GM18502 (cell line): ENCODE data around the gene GARS1.

Experiments
- ATAC-seq: cut with Tn5 transposase; IDR thresholded peaks from one replicate; pipeline ENCODE4 v1.9.1; 2021; ENCODE audit warnings: mild to moderate bottlenecking; ENCODE audit not compliant: unreplicated experiment, poor library complexity

GARS1 gene

DNA sequence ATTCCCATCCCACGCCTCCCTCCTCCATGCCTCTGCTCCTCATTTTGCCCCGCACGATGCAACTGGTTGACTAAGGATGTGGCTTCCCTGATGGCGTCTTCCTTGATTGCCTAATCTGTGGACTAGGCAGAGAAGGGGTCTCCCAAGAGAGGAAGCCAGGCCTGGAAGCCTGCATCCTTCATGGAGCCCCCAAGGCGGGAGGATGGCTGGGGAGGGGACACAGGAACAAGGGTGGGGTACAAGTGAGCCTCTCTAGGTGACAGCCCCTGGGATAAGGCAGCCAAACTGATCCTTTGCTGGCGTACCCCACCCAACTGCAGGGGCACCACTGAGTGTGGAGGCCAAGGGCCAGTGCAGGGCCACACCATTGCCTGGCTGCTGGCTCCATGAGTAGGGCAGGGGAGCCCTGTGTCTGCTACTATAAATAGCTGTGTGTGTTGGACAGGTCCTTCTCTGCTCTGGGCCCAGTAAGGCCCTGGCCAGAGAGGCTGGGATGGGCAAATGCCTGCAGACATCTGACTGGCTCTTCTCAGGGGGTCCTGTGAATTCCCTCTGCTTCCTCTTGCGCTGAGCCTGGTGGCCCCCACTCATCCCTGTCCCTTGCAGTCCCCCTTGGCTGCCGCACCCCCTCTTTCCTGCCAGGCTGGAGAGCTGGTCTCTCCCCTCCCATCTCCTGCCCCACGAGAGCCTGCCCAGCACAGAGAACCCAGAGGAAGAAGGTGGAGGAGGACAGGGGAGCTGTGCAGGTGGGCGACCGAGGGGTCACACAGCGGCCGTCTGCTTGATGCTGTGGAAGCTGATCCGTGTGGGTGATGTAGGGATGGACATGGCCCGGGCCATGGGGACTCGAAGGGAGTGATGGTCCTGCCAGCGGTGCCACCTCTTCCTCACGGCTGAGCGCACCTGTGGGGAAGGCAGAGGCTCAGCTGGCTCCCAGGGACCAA, 58.3 kb downstream of the GARS1 start:
- no peak for ATAC-seq

DNA sequence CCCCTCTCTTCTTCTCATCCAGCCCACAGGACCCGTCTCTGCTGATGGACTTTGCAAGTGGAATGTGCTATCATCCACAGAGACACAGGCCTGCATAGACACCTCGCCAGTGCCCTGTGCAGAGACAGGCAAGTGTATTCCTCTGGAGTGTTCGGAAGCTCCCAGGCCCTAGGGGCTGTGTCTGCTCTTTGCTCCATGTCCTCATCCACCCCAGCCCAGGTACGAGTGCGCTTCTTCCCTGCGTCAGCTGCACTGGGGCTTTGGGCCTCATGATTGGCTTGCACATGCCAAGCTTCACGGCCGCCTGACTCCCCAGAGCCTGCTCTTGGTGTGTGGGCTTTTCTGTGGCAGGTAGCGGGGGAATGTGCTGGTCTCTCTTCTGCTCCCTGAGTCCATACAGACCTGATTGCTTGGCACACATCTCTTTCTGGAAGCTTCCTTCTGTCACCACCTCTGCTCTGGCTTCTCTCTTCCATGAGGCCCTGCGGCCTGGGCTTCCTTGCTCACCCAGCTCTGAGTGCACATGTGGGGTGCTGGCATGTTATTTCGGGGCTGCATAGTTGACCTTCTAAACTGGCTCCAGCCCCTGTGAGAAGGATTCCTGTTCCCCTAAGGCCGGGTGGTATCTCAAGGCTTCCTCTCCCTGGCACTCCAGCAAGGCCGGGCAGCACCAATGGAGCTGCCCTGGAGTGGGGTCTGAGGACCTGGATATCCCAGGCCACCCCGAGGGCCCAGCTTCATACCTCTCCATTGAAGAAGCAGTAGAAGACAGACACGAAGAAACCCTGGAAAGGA, 59.8 kb downstream of the GARS1 start:
- ATAC-seq: no peak

DNA sequence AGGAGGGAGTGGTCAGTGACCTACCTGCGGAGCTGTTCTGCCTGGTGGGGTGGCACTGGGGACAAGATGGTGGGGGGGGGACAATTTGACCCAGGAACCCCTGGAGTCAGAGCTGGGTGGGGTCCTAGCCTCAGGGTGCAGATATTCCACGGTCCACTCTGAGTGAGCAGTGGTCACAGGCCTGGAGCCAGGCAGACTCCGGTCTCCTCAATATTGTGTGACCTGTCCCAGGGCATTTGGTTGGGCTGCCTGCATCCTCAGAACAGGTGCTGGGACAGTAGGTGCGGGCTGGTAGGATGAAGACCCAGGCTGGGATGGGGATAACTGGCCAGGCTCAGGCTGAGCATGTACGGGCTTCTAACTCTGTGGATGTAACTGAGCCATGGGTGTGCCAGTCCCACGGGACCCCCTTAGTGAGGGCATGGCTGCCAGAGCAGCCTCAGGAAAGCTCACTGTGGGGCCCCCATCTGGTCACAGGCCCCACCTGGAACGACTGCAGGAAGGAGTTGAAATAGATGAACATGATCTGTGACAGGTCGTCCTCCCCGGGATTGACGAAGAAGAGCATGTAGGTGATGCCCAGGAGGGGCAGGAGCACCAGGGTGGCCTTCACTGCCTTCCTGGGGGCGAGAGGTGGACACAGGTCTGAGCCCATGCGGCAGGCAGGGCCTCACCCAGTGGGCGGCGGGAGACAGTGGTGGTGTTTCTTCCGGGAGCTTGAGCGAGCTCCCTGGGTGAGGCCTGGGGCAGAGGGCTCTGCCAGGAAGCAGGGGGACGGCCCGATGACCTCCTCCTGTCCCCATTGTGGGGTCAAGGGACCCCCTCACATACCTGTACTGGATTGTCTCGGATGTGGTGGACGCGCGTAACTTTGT, 60.7 kb downstream of the GARS1 start:
- ATAC-seq: no peak

DNA sequence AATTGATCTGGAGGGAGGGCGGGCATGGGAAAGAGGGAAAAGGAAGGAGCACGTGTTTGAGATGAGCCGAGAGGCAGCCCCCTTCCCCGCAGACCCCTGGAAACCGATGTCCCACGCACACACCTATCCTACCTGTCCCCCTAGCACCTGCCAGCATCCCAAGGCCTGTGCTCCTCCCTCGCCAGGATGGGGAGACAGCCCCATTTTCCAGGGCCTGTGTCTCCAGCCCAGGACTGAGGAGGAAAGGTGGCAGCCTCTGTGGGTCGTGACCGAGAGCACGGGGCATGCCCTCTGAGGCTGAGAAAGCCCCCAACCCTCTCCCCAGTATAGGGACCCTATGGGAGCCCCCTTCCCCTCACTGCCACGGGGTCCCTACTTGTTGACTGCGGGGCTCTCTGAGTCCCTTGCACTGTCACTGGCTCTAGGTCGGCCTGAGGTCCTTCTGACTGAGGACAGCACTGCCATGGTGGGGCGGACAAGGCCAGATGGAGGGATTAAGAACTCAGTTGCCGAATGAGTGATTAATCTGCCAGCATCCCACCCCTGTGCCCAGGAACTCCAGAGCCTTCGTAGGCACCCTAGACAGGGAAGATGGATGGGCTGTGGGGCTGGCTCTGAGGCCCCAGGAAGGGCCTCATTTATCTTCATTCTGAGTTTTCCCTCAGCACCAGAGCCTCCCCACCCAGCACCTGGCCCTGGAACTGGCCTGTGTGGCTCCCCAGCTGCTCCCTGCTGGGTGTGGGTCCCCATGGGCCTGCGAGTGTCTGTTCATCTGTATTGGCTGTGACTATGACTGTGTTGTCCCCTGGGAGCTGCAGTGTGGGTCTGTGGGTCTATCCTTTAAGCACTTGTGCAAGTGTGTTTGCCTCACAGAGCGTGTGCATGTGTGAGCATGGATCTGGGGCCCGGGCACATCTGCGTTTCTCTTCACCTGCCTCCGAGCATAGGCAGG, 61.6 kb downstream of the GARS1 start:
- ATAC-seq: no peak

DNA sequence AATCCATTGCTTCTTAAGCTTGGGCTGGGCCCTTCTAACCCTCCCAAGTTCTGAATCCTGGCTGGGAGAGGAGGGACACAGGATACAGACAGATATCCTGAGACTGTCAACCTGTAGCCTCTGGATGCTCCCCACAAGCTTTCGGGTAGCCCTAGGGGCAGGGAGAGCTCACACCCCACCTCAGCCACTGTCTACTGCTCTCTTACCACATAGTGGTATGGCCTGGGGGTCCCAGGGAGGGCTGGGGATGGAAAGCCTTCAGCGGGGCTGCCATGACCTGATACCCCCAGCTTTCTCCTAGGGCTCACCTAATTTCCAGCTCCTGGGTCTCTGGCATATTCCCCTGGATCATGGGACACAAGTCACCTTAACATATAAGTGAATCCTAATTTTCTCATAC, 62.5 kb downstream of the GARS1 start:
- ATAC-seq: no peak

DNA sequence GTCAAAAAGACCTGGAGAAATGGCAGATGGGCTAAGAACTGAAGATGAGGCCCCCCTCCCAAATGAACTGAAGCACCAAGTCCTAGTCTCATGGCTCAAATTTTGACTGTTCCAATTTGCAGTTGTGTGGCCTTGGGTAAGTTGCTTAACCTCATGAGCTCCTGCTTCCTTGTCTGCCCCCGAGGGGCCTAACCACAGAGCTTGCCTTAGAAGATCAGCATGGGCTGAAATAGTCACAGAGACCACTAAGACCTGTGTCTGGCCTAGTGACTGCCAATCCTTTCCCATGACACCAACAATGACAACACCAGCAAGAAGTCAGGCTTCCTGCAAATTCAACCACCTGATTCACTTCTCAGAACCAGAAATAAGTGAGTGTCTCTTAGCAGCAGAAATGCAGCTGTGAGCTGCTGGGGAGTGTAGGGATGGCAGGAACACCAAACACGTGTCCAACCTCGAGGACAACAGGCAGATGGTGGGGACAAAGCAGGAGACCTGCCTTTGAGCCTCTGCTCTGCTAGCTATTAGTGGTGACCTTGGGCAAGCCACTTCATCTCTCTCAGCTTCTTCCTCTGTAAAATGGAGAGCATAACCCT, 63.9 kb downstream of the GARS1 start:
- no peak for ATAC-seq

DNA sequence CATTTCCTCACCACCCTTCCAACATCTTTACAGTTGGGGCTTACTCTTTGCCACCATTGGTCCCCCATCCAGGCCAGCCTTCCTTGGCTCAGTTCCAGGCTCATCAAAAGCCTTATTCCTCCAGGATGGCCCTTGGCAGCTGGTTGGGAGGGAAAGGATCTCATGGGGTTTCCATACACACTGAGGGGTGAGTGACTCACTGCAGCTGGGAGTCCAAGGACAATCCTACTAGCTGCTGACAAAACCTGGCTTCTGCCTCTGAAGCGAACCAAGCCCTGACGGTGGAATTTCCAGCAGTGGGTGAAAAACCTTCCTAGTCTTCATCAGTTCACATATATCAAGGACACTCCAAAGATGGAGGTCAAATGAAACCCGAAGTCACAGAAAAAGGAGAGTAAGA, 64.6 kb downstream of the GARS1 start:
- no peak for ATAC-seq

DNA sequence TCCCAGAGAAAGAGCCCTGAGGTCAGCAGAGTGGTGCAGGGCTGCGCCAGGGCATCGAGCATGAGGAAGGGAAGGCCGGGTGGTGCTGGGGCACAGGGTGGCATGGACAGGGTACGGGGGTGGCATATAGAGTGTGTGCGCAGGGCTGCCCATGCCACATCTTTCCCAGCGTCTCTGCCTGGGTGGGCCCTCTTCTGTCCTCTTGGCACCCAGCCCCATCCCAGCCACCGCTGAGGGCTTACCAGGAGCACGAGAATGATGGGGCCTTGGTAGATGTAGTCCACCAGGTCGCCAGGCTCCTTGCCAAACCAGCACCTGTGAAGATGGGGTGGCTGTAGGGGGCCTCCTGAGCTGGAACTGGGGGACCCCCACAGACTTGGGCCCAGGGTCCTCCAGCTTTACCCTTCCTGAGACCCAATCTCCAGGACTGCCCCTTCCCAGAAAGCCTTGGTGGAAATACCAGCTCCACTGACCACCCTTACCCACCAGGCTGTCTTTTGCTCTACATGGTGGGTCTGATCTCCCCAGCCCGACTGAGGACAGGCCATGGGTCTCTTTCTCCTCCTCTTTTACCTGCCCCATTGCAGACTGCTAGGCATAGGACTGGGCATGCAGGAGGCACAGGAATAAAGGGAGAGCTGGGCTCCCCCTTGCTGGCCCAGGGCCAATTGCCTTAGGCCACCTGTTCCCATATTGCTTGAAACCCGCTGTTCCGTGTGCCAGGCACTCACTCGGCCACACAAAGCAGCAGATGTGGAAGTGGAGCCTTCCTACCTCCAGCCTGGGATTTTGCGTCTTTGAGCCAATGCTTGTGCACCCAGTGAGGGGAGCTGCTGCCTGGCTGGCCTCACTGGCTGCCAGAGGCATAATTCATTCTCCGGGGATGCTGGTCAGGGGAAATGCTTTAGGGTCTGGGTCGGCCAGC, 65.9 kb downstream of the GARS1 start:
- no peak for ATAC-seq

DNA sequence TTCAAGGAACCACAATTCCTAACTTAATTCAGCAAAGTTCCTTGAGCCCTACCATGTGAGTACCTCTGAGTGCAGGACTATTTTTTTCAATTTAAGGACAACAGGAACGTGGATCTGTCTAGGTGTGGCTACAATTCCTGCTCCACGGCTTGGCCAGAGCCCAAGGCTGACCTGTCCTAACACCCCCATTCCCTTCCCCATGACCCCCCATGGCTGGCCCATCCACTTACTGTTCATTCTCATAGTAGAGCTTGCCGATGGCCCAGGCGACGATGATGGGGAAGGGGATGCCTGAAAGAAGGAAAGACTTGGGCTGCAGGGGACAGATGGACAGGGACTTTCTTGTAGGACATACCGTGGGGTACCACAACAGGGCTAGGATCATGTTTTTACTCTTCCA, 67.2 kb downstream of the GARS1 start:
- ATAC-seq: no peak

DNA sequence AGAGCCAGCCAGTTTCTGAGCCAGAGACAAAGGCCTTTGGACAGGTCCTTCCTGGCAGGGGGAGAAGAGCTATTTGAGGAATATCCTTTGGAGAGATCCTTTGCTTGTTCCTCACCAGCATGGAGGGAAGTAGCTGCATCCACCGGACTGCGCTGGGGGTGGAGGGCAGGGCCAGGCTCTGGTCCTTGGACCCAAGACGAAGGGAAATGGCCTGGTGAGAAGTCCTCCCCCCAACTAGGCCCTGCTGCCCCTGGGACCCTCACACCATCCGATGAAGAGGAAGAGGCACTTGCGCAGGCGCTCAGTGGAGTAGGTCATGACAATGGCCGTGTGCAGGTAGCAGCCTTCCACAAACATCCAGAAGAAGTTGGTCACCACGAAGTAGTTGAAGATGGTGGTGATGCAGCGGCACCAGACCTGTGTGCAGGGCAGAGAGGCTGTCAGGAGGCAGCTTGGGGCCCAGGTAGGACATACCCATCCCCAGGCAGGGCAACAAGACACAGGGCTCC, 67.8 kb downstream of the GARS1 start:
- no peak for ATAC-seq

DNA sequence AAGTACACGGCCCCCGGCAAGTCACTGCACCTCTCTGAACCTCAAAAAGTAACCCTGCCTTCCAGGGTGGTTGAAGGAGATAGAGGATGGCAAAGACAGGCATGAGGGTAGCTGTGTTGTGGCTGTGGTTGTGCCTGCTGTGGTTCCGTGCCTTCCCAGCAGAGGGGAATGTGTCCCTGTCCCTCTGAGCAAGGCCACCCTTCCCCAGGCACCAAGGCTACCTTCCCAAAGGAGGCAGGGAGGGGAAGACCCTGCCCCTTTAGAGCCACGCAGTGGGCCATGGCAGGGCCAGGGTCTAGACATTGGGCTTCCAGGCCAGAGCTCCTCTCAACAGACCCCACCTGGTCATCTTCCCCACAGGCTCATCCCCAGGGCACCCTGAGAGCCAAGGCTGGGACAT, 68.7 kb downstream of the GARS1 start:
- no peak for ATAC-seq

DNA sequence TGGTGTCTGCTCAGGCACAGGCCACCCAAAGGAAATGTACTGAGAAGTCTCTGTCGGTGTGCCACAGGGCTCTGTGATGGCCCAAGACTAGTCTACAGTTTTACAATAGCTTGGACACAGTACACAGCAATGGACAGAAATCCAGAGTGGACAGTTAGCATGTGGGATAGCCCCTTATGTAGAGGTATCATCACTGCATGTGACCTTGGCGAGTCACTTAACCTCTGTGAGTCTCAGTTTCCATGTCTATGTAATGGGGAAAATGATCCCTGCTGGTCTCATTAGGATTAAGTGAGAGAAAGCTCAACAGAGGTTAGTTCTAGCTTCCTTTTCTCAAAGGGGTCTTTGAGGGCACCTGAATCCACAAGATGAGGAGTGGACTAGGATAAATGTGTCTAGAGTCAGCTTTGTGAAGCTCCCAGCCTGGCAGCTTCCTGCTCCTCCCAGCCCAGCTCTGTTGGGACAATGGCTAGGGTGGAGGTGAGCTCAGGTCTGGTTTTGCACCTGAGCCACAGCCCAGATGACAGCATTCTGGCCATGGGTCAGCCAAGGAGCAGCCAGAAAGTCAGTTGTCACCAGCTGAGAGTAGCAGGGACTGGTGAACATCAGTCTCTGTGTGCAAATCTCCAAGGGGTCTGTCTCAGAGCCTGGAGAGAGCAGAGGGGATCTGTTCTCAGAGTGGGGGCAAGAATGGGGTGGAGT, 69.7 kb downstream of the GARS1 start:
- ATAC-seq: no peak

DNA sequence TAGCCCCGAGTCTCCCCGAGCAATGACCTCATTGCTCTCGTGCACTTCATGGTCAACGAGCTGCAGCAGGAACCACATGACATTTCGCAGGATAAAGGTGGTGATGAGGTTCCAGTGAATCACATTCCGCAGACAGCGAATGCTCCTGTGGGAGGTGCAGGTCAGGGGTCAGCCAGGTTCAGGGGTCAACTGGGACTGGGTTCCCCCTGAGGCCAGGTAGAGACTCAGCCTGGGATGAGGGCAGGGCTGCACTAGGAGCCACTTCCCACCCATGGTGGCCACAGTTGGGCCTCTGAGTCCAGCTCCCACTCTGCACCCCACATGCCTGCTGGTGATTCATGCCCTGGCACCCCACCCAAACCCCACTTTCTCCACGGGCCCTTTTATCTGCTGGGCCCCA, 70.4 kb downstream of the GARS1 start:
- no peak for ATAC-seq

DNA sequence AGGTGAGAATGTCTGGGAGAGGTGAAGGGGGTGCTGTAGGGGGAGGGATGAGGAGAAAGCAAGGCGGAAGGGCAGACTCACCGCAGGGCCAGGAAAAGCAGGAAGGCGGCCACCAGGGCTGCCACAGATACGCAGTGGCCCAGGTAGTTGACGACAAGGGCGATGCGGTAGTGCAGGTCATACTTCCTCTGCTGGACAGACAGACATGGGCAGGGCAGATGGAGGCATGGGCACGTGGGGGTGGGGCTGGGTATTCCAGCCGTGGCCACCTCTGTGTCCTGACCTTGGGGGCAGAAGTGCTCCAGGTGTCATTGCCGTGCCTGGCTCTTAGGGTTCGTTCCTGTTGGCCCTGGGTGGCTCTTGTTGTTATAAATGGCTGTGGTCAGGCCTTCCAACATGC, 70.8 kb downstream of the GARS1 start:
- ATAC-seq: no peak

DNA sequence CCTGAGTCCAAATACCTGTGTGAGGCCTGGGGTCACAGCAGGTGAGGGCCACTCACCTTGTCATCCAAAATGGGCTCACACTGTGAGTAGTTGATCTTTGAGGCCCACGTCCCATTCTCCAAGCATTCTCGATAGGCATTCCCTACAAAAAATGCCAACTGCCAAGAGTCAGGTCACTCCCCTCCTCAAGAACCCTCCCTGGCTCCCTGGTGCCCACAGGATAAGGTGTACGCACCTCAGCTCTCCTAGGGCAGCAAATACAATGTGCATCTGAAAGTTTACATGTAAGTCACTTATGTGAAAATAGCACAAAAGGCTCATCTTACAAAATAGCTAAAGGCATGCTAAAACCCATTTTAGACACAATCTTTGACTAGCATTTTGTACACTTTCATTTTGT, 72.5 kb downstream of the GARS1 start:
- ATAC-seq: no peak

DNA sequence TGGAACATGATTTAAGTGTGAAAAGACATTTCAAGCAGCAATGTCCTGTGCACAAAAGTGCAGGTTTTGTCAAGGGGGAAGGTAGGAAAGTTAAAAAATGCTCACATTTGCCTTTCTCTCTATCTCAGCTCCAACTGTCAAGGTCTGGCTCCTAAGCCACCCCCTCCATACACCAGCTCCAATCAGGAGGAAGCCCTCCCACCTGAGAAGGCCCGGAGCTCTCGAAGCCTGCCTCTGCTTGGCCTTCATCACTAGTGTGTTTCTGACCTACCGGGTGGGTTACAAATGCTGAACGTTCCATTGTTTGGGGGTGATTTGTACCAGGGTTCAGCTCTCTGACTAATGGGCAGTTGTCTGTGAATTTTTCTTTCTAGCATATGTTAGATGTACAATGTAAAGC, 73.4 kb downstream of the GARS1 start:
- no peak for ATAC-seq

DNA sequence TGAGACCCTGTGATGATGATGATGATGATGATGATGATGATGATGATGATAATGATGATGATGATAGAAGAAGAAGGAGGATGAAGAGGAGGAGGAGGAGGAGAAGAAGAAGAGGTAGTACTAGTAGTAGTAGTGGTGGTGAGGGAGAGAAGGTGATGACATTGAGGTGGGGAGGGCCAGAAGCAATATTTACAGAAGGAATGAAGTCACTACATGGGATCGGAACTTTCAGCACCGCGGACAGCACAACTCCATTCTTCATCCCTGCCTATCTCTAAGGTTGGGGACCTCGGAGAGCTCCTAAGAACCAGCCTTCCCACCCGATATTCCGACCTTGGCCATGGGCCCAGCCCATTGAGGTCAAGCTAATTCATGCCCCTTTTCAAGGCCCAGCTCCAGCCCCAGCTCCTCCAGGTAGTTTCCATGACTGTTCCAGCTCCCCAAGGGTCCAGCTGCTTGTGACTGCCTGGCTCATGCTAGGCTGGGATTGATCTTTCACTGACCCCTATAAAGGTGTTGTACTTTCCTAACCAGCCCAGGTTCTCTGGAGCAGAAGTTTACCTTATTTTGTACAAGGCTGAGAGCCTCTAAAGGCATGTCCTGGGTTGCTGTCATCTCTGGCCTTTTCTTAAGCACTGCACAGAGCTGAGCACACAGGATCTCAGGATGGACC, 77.3 kb downstream of the GARS1 start:
- ATAC-seq: no peak
